GM18526 (cell line): ENCODE results near the gene ZNF618.

Source experiments
- POLR2A ChIP-seq: IDR thresholded peaks from 3 replicates; pipeline ENCODE4 v1.6.1; 2011; ENCODE audit not compliant: insufficient read length; ENCODE audit errors: extremely low read depth

The ZNF618 gene

GRCh38 chr9:114090798-114091197 lies 214.7 kb downstream of the ZNF618 start:
- TF ChIP-seq POLR2A: no peak

- TF ChIP-seq POLR2A: no peak
Measured at GRCh38 chr9:114091711-114092110, 215.6 kb downstream of the ZNF618 start.

- TF ChIP-seq POLR2A: no peak
Measured at GRCh38 chr9:114092336-114092735, 216.2 kb downstream of the ZNF618 start.

GRCh38 chr9:114093031-114093471 lies 216.9 kb downstream of the ZNF618 start:
- no peak for TF ChIP-seq POLR2A

GRCh38 chr9:114093761-114094505 lies 217.8 kb downstream of the ZNF618 start:
- no peak for TF ChIP-seq POLR2A

- TF ChIP-seq POLR2A: no peak
Measured at GRCh38 chr9:114094971-114095370, 218.9 kb downstream of the ZNF618 start.

- TF ChIP-seq POLR2A: no peak
Measured at GRCh38 chr9:114096041-114096511, 220.0 kb downstream of the ZNF618 start.

GRCh38 chr9:114096866-114097612 lies 220.9 kb downstream of the ZNF618 start:
- TF ChIP-seq POLR2A: no peak

- no peak for TF ChIP-seq POLR2A
Measured at GRCh38 chr9:114097613-114098020, 221.5 kb downstream of the ZNF618 start.

- no peak for TF ChIP-seq POLR2A
Measured at GRCh38 chr9:114098021-114098935, 222.2 kb downstream of the ZNF618 start.

GRCh38 chr9:114098936-114099668 lies 223.0 kb downstream of the ZNF618 start, which contains the start of gene KIF12:
TSS of gene KIF12 (minus strand) at chr9:114099292. CDS start at chr9:114099276, 16 bp downstream.
- no peak for TF ChIP-seq POLR2A

- no peak for TF ChIP-seq POLR2A
Measured at GRCh38 chr9:114099669-114100270, 223.7 kb downstream of the ZNF618 start.

GRCh38 chr9:114100536-114100935 lies 224.4 kb downstream of the ZNF618 start:
- no peak for TF ChIP-seq POLR2A

GRCh38 chr9:114102484-114102883 lies 226.4 kb downstream of the ZNF618 start:
- no peak for TF ChIP-seq POLR2A
